Measurements from ENCODE around the gene LRBA. TPM values are rescaled to one million over a fixed set of nuclear protein-coding genes. Genes with fewer than 3 reads are reported as not detected.

Gene LRBA
- total and polyA plus RNA-seq, 2 of the 4 experiments (the other 2 are of a cell fraction), result 10.2 to 51.6 TPM

GRCh38 chr4:150862829-150863228 is 152.3 kb downstream of the LRBA start:
- DNase-seq (no peak), ATAC-seq (ENCODE audit: low read depth) (no peak)
- no peak overlapping the region for H2AFZ ChIP-seq (replicated peaks; ENCODE audit: low read length, poor library complexity)
- H3K36me3 ChIP-seq (ENCODE audit: control insufficient read depth, insufficient read depth, low read length), result no peaks in the 10 kb centered on the region
- no peaks in the 10 kb centered on the region for H3K9me1 ChIP-seq (ENCODE audit: insufficient read depth, low read length)
- no peak overlapping the region for H4K8ac ChIP-seq (ENCODE audit: low read depth in 2 of 2, low read length in 2 of 2)
- no peaks in the 10 kb centered on the region for H3K4me1 ChIP-seq (ENCODE audit: control insufficient read depth, insufficient read depth, low read length)
- H2AK5ac ChIP-seq (ENCODE audit: low read depth, low read length), result no peak overlapping the region
- H3K4me2 ChIP-seq (ENCODE audit: low read depth, low read length), result no peak overlapping the region
- no peak for TF ChIP-seq CTCF (conservative IDR thresholded peaks at IDR 0.05; ENCODE audit: low read depth, low read length)
- no peak for TF ChIP-seq SMC3 (IDR thresholded peaks at IDR 0.05; ENCODE audit: low read depth, low read length)
- no peak for TF ChIP-seq MXI1 (IDR thresholded peaks at IDR 0.05; ENCODE audit: borderline replicate concordance, low read depth, low read length)
- no peak for TF ChIP-seq RAD21 (IDR thresholded peaks at IDR 0.05; ENCODE audit: low read length)
- no peak for TF ChIP-seq USF2 (IDR thresholded peaks at IDR 0.05; ENCODE audit: low read depth, low read length)
- dilution Hi-C loops (cut with HindIII; ENCODE audit: low sequenced_read_pairs, unreplicated experiment) (no loop called here), intact Hi-C loops (cut with micrococcal nuclease) (no loop called here), in situ Hi-C loops (cut with MboI; ENCODE audit: low sequenced_read_pairs) (loop anchor here (5.0 kb wide), 1 partner anchor 566 kb away; no protein-coding TSS in a partner anchor)
- H3K4ac ChIP-seq (ENCODE audit: low read depth, low read length), result no peak overlapping the region
- BruUV-seq (replicated peaks), result no TSS peak
- H3K9me3 ChIP-seq (ENCODE audit: control insufficient read depth, insufficient read depth, low read length), result no peaks in the 10 kb centered on the region
- H2BK5ac ChIP-seq (ENCODE audit: low read depth, low read length, poor library complexity, severe bottlenecking), result no peak overlapping the region
- no peak overlapping the region for H2AK9ac ChIP-seq (replicated peaks; ENCODE audit: low read depth, low read length, poor library complexity)
- H3K79me1 ChIP-seq (ENCODE audit: low read depth in 1 of 2, low read length in 2 of 2), result no peaks in the 10 kb centered on the region
- no peak overlapping the region for H3K14ac ChIP-seq (replicated peaks; ENCODE audit: low read depth, low read length)
- no peak overlapping the region for H2BK20ac ChIP-seq (ENCODE audit: low read depth, low read length)
- H3K56ac ChIP-seq (ENCODE audit: extremely low read depth, insufficient read depth, low read length), result no peak overlapping the region
- no peak overlapping the region for H2BK120ac ChIP-seq (ENCODE audit: low read depth, low read length)
- no peak overlapping the region for H3K9ac ChIP-seq (ENCODE audit: low read depth, low read length)
- no peaks in the 10 kb centered on the region for H4K20me1 ChIP-seq (ENCODE audit: insufficient read depth, low read length)
- H4K5ac ChIP-seq (ENCODE audit: low read depth, low read length), result no peak overlapping the region
- no peak overlapping the region for H3K23ac ChIP-seq (ENCODE audit: low read depth, low read length)
- ChIA-PET CTCF (no interaction called here), POLR2A (ENCODE audit: unreplicated experiment) (no interaction called here)
- H3K4me3 ChIP-seq (ENCODE audit: insufficient read depth, low read depth, low read length), result no peak overlapping the region
- no peak overlapping the region for H2BK15ac ChIP-seq (ENCODE audit: low read depth, low read length)
- H3K27me3 ChIP-seq (ENCODE audit: control insufficient read depth, insufficient read depth, low read length), result no peaks in the 10 kb centered on the region
- no peak overlapping the region for H3K18ac ChIP-seq (ENCODE audit: low read depth, low read length)
- WGBS, 2 experiments (ENCODE audit: extremely low coverage in 2 of 2, insufficient read length in 1 of 2), result no CpG with 5 or more reads among the region's 5 CpGs
- H4K91ac ChIP-seq (ENCODE audit: insufficient read depth, low read depth, low read length), result no peak overlapping the region
- no peak overlapping the region for H3K27ac ChIP-seq (ENCODE audit: insufficient read depth, low read length)
